ENCODE measurements around the gene MLLT3. TPM values are rescaled to one million over a fixed set of nuclear protein-coding genes. Genes with fewer than 3 reads are reported as not detected.

Gene MLLT3
- total RNA-seq, 3 donors from 2014 or later: 8.8 to 30.3 (median 22.6) TPM

GRCh38 chr9:20343325-20343724 lies 279.0 kb downstream of the MLLT3 start:
- intact Hi-C loops (cut with DNase I; ENCODE audit: low total_unique reads): no loop called here
- Histone ChIP-seq H3K4me1 (no peaks in the 10 kb centered on the region), H3K36me3 (no peaks in the 10 kb centered on the region), H3K27ac (no peak overlapping the region), H3K9me3 (no peaks in the 10 kb centered on the region), H3K27me3 (no peaks in the 10 kb centered on the region), H3K4me3 (no peak overlapping the region)
- no peak for DNase-seq (ENCODE audit: low spot score in 2 of 2)
- TF ChIP-seq POLR2AphosphoS5 (IDR thresholded peaks at IDR 0.05) (no peak), CTCF (IDR thresholded peaks at IDR 0.05) (no peak), POLR2A (IDR thresholded peaks at IDR 0.05) (no peak)

DNA sequence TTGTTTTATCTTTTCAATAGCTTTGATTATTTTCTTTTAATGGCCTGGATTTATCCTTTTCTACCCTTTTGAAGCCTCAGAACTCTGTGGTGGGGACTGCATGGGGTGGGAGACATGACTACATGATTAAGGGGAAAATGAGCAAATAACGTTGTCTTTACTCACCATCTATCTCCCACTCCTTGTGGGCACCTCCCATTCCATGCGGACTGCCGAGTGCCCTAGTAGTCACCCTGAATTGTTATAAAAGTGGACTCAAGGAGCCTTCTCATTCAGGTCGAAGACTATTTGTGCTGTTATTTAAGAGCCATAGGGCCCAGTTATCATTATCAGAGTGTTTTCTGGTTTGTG lies 281.8 kb downstream of the MLLT3 start:
- no peak for TF ChIP-seq CTCF (IDR thresholded peaks at IDR 0.05)
- no peak for TF ChIP-seq POLR2A (IDR thresholded peaks at IDR 0.05)
- no peak for TF ChIP-seq POLR2AphosphoS5 (IDR thresholded peaks at IDR 0.05)
- Histone ChIP-seq H3K4me3 (no peak overlapping the region), H3K4me1 (no peaks in the 10 kb centered on the region)

GRCh38 chr9:20335668-20336332 lies 286.5 kb downstream of the MLLT3 start:
- no peak for TF ChIP-seq POLR2A (IDR thresholded peaks at IDR 0.05)
- no peak for TF ChIP-seq POLR2AphosphoS5 (IDR thresholded peaks at IDR 0.05)
- no peak for TF ChIP-seq CTCF (IDR thresholded peaks at IDR 0.05)
- DNase-seq (ENCODE audit: low spot score in 2 of 2): no peak
- Histone ChIP-seq H3K9me3 (no peaks in the 10 kb centered on the region), H3K27ac (no peak overlapping the region), H3K36me3 (no peaks in the 10 kb centered on the region), H3K4me1 (no peaks in the 10 kb centered on the region), H3K27me3 (peaks cover 0 to 3% of the 10 kb centered on the region in 2 donors), H3K4me3 (no peak overlapping the region)
- intact Hi-C loops (cut with DNase I; ENCODE audit: low total_unique reads): no loop called here

More for the DNA sequence above, 281.8 kb downstream of the MLLT3 start:
- Histone ChIP-seq H3K9me3 (no peaks in the 10 kb centered on the region), H3K27ac (no peak overlapping the region), H3K27me3 (peaks cover 0 to 3% of the 10 kb centered on the region in 2 donors), H3K36me3 (no peaks in the 10 kb centered on the region)
- DNase-seq (ENCODE audit: low spot score in 2 of 2): no peak
- intact Hi-C loops (cut with DNase I; ENCODE audit: low total_unique reads): no loop called here

DNA sequence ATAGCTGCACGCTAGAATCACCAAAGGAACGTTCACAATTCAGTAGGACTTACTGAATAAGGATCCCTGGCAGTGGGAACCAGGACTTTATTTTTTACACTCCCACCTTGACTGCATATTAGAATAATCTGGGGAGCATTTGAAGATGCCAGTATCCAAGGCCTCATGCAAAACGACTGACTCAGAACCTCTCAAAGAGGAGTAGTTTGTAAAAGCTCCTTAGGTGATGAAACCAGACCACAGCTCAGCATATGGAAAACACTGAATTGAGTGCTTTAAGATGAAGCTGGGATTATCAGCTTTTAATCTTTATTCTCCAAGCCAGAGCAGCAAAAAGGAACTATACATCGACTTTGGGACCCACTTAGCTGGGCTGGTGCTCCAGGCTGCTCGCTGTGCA lies 288.3 kb downstream of the MLLT3 start:
- Histone ChIP-seq H3K4me1 (no peaks in the 10 kb centered on the region), H3K4me3 (no peak overlapping the region), H3K36me3 (no peaks in the 10 kb centered on the region), H3K27ac (no peak overlapping the region), H3K27me3 (peaks cover 0 to 3% of the 10 kb centered on the region in 2 donors), H3K9me3 (no peaks in the 10 kb centered on the region)
- TF ChIP-seq POLR2A (IDR thresholded peaks at IDR 0.05) (no peak), POLR2AphosphoS5 (IDR thresholded peaks at IDR 0.05) (no peak), CTCF (IDR thresholded peaks at IDR 0.05) (no peak)
- DNase-seq (ENCODE audit: low spot score in 2 of 2): no peak
- intact Hi-C loops (cut with DNase I; ENCODE audit: low total_unique reads): no loop called here

DNA sequence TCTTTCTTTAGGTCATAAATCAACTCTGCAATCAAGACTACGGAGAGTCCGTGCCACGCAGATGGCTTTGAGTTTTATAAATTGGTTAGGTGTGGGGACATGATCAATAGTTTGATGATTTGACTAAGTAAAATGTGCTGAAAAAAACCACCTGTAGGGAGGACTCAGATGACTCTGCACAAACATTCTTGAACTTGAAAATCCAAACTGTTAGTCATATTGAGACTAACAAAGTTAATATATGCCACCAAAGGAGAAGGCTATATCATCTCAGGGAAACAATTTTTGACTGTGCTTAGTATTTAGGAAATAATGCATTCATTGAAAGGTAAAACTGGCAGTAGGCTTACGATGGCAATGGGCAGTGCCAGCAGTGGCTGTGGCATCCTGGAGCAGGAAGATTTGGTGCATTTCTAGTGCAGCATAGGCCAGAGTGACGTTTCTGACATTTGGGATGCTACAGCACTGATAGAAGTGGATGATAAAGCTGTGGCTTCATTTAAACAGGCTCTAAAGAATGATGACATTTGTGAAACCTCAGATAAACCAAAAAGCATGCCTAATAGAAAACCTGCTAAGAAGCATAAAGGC lies 291.1 kb downstream of the MLLT3 start:
- Histone ChIP-seq H3K36me3 (no peaks in the 10 kb centered on the region), H3K4me3 (no peak overlapping the region), H3K27me3 (peaks cover 0 to 3% of the 10 kb centered on the region in 2 donors), H3K9me3 (no peaks in the 10 kb centered on the region), H3K4me1 (no peaks in the 10 kb centered on the region), H3K27ac (no peak overlapping the region)
- intact Hi-C loops (cut with DNase I; ENCODE audit: low total_unique reads): no loop called here
- no peak for DNase-seq (ENCODE audit: low spot score in 2 of 2)
- TF ChIP-seq CTCF (IDR thresholded peaks at IDR 0.05) (no peak), POLR2A (IDR thresholded peaks at IDR 0.05) (no peak)
